Measurements from ENCODE around the gene FKBP8. TPM values are rescaled to one million over a fixed set of nuclear protein-coding genes. Genes with fewer than 3 reads are reported as not detected.
A peak's percentile ranks its signal among the peaks of the same experiment; 100 is the strongest.

FKBP8 gene
- total and polyA plus RNA-seq, 4 donors = 225 to 362 (median 247) TPM

DNA sequence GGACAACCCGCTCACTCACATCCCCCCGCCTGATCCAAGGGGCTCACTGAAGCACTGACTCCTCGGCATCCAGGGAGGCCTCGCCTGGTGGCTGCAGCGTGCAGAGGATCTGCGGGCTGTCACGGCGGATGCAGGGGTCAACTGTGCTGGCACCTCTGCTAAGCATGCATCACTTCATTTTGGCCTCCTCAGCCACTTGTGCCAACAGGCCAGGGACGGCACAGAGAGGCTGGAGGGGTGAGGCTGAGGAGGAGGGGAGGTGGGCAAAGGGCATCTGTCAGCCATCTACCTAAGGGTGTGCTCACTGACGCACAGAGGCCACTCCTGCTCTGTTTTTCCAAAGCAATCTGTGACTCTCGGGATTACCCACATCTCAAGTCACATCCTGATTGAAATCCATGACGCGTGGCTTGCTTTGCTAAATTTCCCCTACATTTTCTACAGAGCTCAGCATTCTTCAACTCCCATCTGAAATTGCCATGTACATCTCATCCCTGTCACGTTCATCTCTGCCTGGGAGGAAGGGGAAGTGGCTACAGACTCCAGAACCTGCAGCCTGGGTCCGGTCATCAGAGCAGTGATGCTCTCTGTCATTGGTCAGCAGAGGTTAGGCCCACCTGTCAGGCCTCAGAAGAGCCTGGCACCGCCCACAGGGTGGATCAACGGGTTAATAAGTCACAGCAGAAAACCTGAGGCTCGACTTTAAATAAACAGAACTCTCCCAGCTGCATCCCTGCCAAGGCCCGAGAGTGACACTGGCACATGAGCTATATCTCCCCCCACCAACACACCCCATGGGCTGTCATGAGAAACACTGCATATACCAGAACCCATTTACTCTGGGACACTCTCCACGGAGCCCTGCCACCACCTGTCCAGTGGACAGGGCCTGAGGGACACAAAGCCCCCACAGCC lies 39.1 kb downstream of the FKBP8 start:
- intact Hi-C loops (cut with DNase I) = loop anchor here in 1 of 2 donors (5.0 kb wide), 1 partner anchor 37 kb away; no protein-coding TSS in a partner anchor
- H3K4me1 ChIP-seq (ENCODE audit: control insufficient read depth in 1 of 2, insufficient read depth in 2 of 2, low read length in 2 of 2) = peaks cover 9 to 10% of the 10 kb centered on the region in 2 donors
- 55 to 56% methylated on average over 20 of the region's 20 CpGs for WGBS, 2 donors
- H3K4me3 ChIP-seq (ENCODE audit: low read length in 2 of 2) = no peak overlapping the region
- ATAC-seq (ENCODE audit: low FRiP score) (no peak), DNase-seq (no peak)
- H3K36me3 ChIP-seq (ENCODE audit: control insufficient read depth in 1 of 2, insufficient read depth in 2 of 2, low read length in 1 of 2) = no peaks in the 10 kb centered on the region
- H3K27ac ChIP-seq (ENCODE audit: low read depth in 1 of 2, low read length in 2 of 2) = no peak overlapping the region
- no peaks in the 10 kb centered on the region for H3K9me3 ChIP-seq (ENCODE audit: control insufficient read depth, low read length)
- H3K27me3 ChIP-seq (ENCODE audit: control insufficient read depth in 1 of 2, insufficient read depth in 2 of 2, low read length in 1 of 2) = no peaks in the 10 kb centered on the region

GRCh38 chr19:18503337-18503970 lies 39.9 kb downstream of the FKBP8 start:
- ATAC-seq (ENCODE audit: low FRiP score) (no peak), DNase-seq (no peak)
- peak overlapping the region in 1 of 2 donors; percentile 3 for H3K27ac ChIP-seq (ENCODE audit: low read depth in 1 of 2, low read length in 2 of 2)
- no peaks in the 10 kb centered on the region for H3K27me3 ChIP-seq (ENCODE audit: control insufficient read depth in 1 of 2, insufficient read depth in 2 of 2, low read length in 1 of 2)
- intact Hi-C loops (cut with DNase I) = loop anchor here in 1 of 2 donors (5.0 kb wide), 1 partner anchor 36 kb away; no protein-coding TSS in a partner anchor
- H3K4me3 ChIP-seq (ENCODE audit: low read length in 2 of 2) = no peak overlapping the region
- no peaks in the 10 kb centered on the region for H3K36me3 ChIP-seq (ENCODE audit: control insufficient read depth in 1 of 2, insufficient read depth in 2 of 2, low read length in 1 of 2)
- no peaks in the 10 kb centered on the region for H3K9me3 ChIP-seq (ENCODE audit: control insufficient read depth, low read length)
- 59 to 64% methylated on average over 15 of the region's 15 CpGs for WGBS, 2 donors
- peaks cover 9 to 10% of the 10 kb centered on the region in 2 donors for H3K4me1 ChIP-seq (ENCODE audit: control insufficient read depth in 1 of 2, insufficient read depth in 2 of 2, low read length in 2 of 2)

- H3K27ac ChIP-seq (ENCODE audit: low read depth in 1 of 2, low read length in 2 of 2) = no peak overlapping the region
- ATAC-seq (ENCODE audit: low FRiP score) (no peak), DNase-seq (peak in 1 of 2 donors; percentile 81)
- peaks cover 9 to 10% of the 10 kb centered on the region in 2 donors for H3K4me1 ChIP-seq (ENCODE audit: control insufficient read depth in 1 of 2, insufficient read depth in 2 of 2, low read length in 2 of 2)
- no peaks in the 10 kb centered on the region for H3K9me3 ChIP-seq (ENCODE audit: control insufficient read depth, low read length)
- H3K4me3 ChIP-seq (ENCODE audit: low read length in 2 of 2) = no peak overlapping the region
- H3K27me3 ChIP-seq (ENCODE audit: control insufficient read depth in 1 of 2, insufficient read depth in 2 of 2, low read length in 1 of 2) = no peaks in the 10 kb centered on the region
- H3K36me3 ChIP-seq (ENCODE audit: control insufficient read depth in 1 of 2, insufficient read depth in 2 of 2, low read length in 1 of 2) = no peaks in the 10 kb centered on the region
- intact Hi-C loops (cut with DNase I) = loop anchor here in 1 of 2 donors (5.0 kb wide), 1 partner anchor 35 kb away; no protein-coding TSS in a partner anchor
- WGBS, 2 donors = 58 to 59% methylated on average over 17 of the region's 17 CpGs
These were observed 40.6 kb downstream of the FKBP8 start for GRCh38 chr19:18502638-18503294.

- ATAC-seq (ENCODE audit: low FRiP score) (no peak), DNase-seq (no peak)
- H3K27me3 ChIP-seq (ENCODE audit: control insufficient read depth in 1 of 2, insufficient read depth in 2 of 2, low read length in 1 of 2) = no peaks in the 10 kb centered on the region
- H3K4me3 ChIP-seq (ENCODE audit: low read length in 2 of 2) = no peak overlapping the region
- H3K27ac ChIP-seq (ENCODE audit: low read depth in 1 of 2, low read length in 2 of 2) = no peak overlapping the region
- 67 to 72% methylated on average over 7 of the region's 7 CpGs for WGBS, 2 donors
- H3K36me3 ChIP-seq (ENCODE audit: control insufficient read depth in 1 of 2, insufficient read depth in 2 of 2, low read length in 1 of 2) = no peaks in the 10 kb centered on the region
- intact Hi-C loops (cut with DNase I) = loop anchor here in 1 of 2 donors (5.0 kb wide), 1 partner anchor 35 kb away; no protein-coding TSS in a partner anchor
- no peaks in the 10 kb centered on the region for H3K9me3 ChIP-seq (ENCODE audit: control insufficient read depth, low read length)
- peaks cover 9 to 10% of the 10 kb centered on the region in 2 donors for H3K4me1 ChIP-seq (ENCODE audit: control insufficient read depth in 1 of 2, insufficient read depth in 2 of 2, low read length in 2 of 2)
These were observed 41.1 kb downstream of the FKBP8 start for GRCh38 chr19:18502246-18502637.

DNA sequence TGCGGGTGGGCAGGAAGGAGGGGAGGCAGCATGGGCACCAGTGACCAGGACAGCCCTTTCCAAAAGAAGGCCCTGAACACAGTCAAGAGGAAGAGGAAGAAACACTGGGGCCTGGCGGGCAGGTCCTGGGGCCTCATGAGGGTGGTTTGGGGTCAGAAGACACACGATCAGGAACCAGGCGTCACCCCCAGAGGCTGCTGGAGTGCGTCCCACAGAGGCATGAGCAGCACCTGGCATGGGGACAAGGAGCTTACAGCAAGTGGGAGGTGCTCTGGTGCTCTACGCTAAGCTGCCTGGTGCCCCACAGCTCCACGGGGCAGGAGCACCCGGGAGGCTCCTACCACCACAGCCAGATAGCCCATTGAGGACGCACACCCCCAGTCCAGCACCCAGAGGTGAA lies 41.5 kb downstream of the FKBP8 start:
- H3K27me3 ChIP-seq (ENCODE audit: control insufficient read depth in 1 of 2, insufficient read depth in 2 of 2, low read length in 1 of 2) = no peaks in the 10 kb centered on the region
- H3K9me3 ChIP-seq (ENCODE audit: control insufficient read depth, low read length) = no peaks in the 10 kb centered on the region
- intact Hi-C loops (cut with DNase I) = loop anchor here in 1 of 2 donors (5.0 kb wide), 1 partner anchor 35 kb away; no protein-coding TSS in a partner anchor
- H3K36me3 ChIP-seq (ENCODE audit: control insufficient read depth in 1 of 2, insufficient read depth in 2 of 2, low read length in 1 of 2) = no peaks in the 10 kb centered on the region
- peaks cover 9% of the 10 kb centered on the region in 2 donors for H3K4me1 ChIP-seq (ENCODE audit: control insufficient read depth in 1 of 2, insufficient read depth in 2 of 2, low read length in 2 of 2)
- ATAC-seq (ENCODE audit: low FRiP score) (peak; percentile 14), DNase-seq (peak; percentile 84)
- no peak overlapping the region for H3K27ac ChIP-seq (ENCODE audit: low read depth in 1 of 2, low read length in 2 of 2)
- H3K4me3 ChIP-seq (ENCODE audit: low read length in 2 of 2) = no peak overlapping the region
- 22 to 25% methylated on average over 9 of the region's 9 CpGs for WGBS, 2 donors

DNA sequence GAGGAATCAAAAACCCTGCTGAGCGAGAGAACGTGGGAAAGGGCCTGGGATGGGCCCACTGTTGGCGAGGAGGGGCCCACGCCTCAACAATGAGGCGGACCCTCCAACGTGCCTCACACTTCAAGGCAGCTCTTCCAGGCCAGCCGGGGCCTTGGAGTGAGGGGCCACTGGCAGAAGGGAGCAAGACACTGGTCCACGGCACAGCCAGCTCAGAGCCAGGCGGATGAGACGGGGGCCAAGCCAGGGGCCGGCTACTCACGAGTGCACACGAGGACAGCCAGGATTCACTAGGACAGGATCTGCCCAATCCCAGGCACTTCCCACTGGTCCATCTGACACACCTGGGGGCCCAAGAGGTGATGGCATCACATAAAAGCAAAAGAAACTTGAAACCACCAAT lies 42.0 kb downstream of the FKBP8 start:
- Histone ChIP-seq H3K9me3 (ENCODE audit: control insufficient read depth, low read length) (no peaks in the 10 kb centered on the region), H3K27ac (ENCODE audit: low read depth in 1 of 2, low read length in 2 of 2) (peak overlapping the region in 1 of 2 donors; percentile 84), H3K27me3 (ENCODE audit: control insufficient read depth in 1 of 2, insufficient read depth in 2 of 2, low read length in 1 of 2) (no peaks in the 10 kb centered on the region), H3K4me3 (ENCODE audit: low read length in 2 of 2) (no peak overlapping the region), H3K36me3 (ENCODE audit: control insufficient read depth in 1 of 2, insufficient read depth in 2 of 2, low read length in 1 of 2) (no peaks in the 10 kb centered on the region), H3K4me1 (ENCODE audit: control insufficient read depth in 1 of 2, insufficient read depth in 2 of 2, low read length in 2 of 2) (peaks cover 7 to 9% of the 10 kb centered on the region in 2 donors)
- 61 to 65% methylated on average over 13 of the region's 13 CpGs for WGBS, 2 donors
- intact Hi-C loops (cut with DNase I) = loop anchor here in 1 of 2 donors (5.0 kb wide), 1 partner anchor 34 kb away; no protein-coding TSS in a partner anchor
- no peak for ATAC-seq (ENCODE audit: low FRiP score)
- no peak for DNase-seq

DNA sequence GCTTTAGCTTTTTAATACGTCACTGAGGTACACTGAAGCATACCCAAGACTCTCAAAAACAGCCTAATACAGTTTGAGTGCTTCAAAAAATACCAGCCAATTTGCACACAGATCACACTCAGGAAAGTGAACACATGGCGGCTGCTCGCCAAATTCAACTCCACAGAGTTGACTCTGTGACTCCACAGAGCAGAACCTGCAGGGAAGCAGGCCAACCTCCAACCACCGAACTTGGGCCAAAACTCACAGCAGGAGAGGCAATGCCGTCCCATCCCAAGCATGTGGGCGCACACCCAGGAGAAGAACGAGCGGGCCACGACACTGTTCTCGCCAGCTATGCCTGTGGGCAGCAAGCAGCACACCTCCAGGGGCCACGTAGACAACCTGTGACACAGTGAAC lies 42.6 kb downstream of the FKBP8 start:
- no peaks in the 10 kb centered on the region for H3K36me3 ChIP-seq (ENCODE audit: control insufficient read depth in 1 of 2, insufficient read depth in 2 of 2, low read length in 1 of 2)
- H3K4me3 ChIP-seq (ENCODE audit: low read length in 2 of 2) = no peak overlapping the region
- ATAC-seq (ENCODE audit: low FRiP score) (peak; percentile 33), DNase-seq (peak; percentile 90 to 94)
- 4 to 8% methylated on average over 11 of the region's 11 CpGs for WGBS, 2 donors
- peaks cover 2 to 4% of the 10 kb centered on the region in 2 donors for H3K4me1 ChIP-seq (ENCODE audit: control insufficient read depth in 1 of 2, insufficient read depth in 2 of 2, low read length in 2 of 2)
- intact Hi-C loops (cut with DNase I) = loop anchor here in 1 of 2 donors (5.0 kb wide), 1 partner anchor 33 kb away; no protein-coding TSS in a partner anchor
- no peaks in the 10 kb centered on the region for H3K9me3 ChIP-seq (ENCODE audit: control insufficient read depth, low read length)
- H3K27ac ChIP-seq (ENCODE audit: low read depth in 1 of 2, low read length in 2 of 2) = peak overlapping the region in 1 of 2 donors; percentile 84
- no peaks in the 10 kb centered on the region for H3K27me3 ChIP-seq (ENCODE audit: control insufficient read depth in 1 of 2, insufficient read depth in 2 of 2, low read length in 1 of 2)

DNA sequence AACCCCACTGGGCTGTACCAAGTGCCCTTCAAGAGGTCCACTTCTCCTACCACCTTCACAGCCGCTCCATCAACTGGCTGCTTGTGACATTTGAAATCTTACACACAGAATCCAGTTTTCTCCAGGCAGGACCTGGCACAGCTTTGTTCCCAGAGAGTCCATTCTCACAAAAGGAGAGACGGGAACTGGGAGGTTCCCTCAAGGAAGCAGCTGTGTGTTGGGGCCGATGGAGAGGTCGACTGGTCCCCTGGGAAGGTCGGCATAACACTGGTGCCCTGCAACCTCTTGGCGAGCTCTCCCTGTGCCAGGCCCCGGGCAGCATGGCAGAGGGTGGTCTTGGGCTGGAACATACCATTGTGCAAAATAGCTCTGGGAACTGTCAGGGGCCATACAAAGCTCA lies 43.0 kb downstream of the FKBP8 start:
- Histone ChIP-seq H3K9me3 (ENCODE audit: control insufficient read depth, low read length) (no peaks in the 10 kb centered on the region), H3K4me1 (ENCODE audit: control insufficient read depth in 1 of 2, insufficient read depth in 2 of 2, low read length in 2 of 2) (peaks cover under 1 to 2% of the 10 kb centered on the region in 2 donors), H3K27me3 (ENCODE audit: control insufficient read depth in 1 of 2, insufficient read depth in 2 of 2, low read length in 1 of 2) (no peaks in the 10 kb centered on the region), H3K36me3 (ENCODE audit: control insufficient read depth in 1 of 2, insufficient read depth in 2 of 2, low read length in 1 of 2) (no peaks in the 10 kb centered on the region), H3K27ac (ENCODE audit: low read depth in 1 of 2, low read length in 2 of 2) (peak overlapping the region in 1 of 2 donors; percentile 76), H3K4me3 (ENCODE audit: low read length in 2 of 2) (no peak overlapping the region)
- intact Hi-C loops (cut with DNase I) = loop anchor here in 1 of 2 donors (5.0 kb wide), 1 partner anchor 33 kb away; no protein-coding TSS in a partner anchor
- ATAC-seq (ENCODE audit: low FRiP score) = peak; percentile 16
- no peak for DNase-seq
- WGBS, 2 donors = 6 to 8% methylated on average over 7 of the region's 7 CpGs

All from aorta (tissue), 5 donors.